ENCODE data around the gene CNTN4.

DNA sequence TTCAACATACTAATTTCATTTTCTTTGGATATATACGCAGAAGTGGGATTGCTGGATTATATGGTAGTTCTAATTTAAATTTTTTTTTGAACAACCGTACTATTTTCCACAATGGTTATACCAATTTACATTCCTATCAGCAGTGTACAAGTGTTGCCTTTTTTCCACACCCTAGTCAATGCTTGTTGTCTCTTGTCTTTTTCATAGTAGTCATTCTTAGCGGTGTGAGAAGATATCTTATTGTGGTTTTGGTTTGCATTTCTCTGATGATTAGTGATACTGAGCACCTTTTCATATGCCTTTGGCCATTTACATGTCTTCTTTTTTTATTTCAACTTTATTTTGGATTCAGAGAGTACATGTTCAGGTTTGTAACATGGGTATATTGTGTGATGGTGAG lies 858.4 kb downstream of the CNTN4 start:
- TF ChIP-seq POLR2AphosphoS5 (IDR thresholded peaks at IDR 0.05) (no peak), POLR2A (IDR thresholded peaks at IDR 0.05) (no peak)

Measured in spleen (tissue), 3 donors.